Astrocyte (in vitro differentiated cells and primary cell): ENCODE data around the gene NFATC3.

Source experiments
- EZH2 ChIP-seq: IDR thresholded peaks from 2 replicates; pipeline ENCODE4 v1.6.1; 2012; ENCODE audit warnings: mild to moderate bottlenecking, low read length, inconsistent platforms; ENCODE audit not compliant: insufficient read depth
- TF ChIP-seq, protein P1 (sequence below): IDR thresholded peaks from 2 replicates; pipeline ENCODE4 v1.5.1; 2011; ENCODE audit warnings: low read depth, mild to moderate bottlenecking, inconsistent platforms, low read length, moderate library complexity; ENCODE audit not compliant: insufficient read depth

DNA sequence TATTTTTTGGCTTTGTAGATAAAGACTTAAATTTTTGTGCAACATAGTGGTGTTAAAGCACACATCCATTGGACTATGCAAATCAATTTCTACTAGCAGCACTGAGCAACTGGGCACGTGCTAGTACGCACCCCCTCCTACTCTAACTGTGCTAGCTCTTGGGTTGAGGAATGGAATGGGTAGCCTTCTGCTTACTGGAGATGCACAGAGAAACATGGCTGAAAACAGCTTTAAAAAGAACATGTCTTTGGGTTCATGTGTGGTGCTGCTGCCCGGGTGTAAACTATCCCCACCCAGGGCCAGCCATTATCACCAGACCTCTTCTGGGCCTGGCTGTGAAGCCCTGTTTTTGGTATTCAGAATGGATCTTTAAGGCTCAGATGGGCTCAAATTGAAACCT is 143.5 kb downstream of the NFATC3 start:
- TF ChIP-seq EZH2: no peak
- TF ChIP-seq, protein P1, sequence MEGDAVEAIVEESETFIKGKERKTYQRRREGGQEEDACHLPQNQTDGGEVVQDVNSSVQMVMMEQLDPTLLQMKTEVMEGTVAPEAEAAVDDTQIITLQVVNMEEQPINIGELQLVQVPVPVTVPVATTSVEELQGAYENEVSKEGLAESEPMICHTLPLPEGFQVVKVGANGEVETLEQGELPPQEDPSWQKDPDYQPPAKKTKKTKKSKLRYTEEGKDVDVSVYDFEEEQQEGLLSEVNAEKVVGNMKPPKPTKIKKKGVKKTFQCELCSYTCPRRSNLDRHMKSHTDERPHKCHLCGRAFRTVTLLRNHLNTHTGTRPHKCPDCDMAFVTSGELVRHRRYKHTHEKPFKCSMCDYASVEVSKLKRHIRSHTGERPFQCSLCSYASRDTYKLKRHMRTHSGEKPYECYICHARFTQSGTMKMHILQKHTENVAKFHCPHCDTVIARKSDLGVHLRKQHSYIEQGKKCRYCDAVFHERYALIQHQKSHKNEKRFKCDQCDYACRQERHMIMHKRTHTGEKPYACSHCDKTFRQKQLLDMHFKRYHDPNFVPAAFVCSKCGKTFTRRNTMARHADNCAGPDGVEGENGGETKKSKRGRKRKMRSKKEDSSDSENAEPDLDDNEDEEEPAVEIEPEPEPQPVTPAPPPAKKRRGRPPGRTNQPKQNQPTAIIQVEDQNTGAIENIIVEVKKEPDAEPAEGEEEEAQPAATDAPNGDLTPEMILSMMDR: no peak
